Measurements from ENCODE around the gene PHACTR3.
"Not testable (repeated sequence)": the region's sequence is repeated elsewhere in the genome, so short reads cannot be mapped to it uniquely, and the experiment has no call there.

Gene PHACTR3

GRCh38 chr20:59603781-59604541, at the start of gene PHACTR3:
TSS of gene PHACTR3 (plus strand) at chr20:59604540. CDS start at chr20:59605015, 475 bp downstream.
- DNase-seq (ENCODE audit: low read depth) = no peak

GRCh38 chr20:59557733-59558529, 46.4 kb upstream of the PHACTR3 start:
- not testable (repeated sequence) for DNase-seq (ENCODE audit: low read depth)

GRCh38 chr20:59559024-59559817, 45.1 kb upstream of the PHACTR3 start:
- no peak for DNase-seq (ENCODE audit: low read depth)

GRCh38 chr20:59559863-59560262, 44.5 kb upstream of the PHACTR3 start:
- DNase-seq (ENCODE audit: low read depth) = no peak

- DNase-seq (ENCODE audit: low read depth) = no peak
These were observed 43.6 kb upstream of the PHACTR3 start for GRCh38 chr20:59560588-59561227.

- no peak for DNase-seq (ENCODE audit: low read depth)
These were observed 43.1 kb upstream of the PHACTR3 start for GRCh38 chr20:59561228-59561605.

- no peak for DNase-seq (ENCODE audit: low read depth)
These were observed 42.6 kb upstream of the PHACTR3 start for GRCh38 chr20:59561614-59562277.

GRCh38 chr20:59564171-59564570, 40.2 kb upstream of the PHACTR3 start:
- no peak for DNase-seq (ENCODE audit: low read depth)

GRCh38 chr20:59564943-59565342, 39.4 kb upstream of the PHACTR3 start:
- DNase-seq (ENCODE audit: low read depth) = no peak

- no peak for DNase-seq (ENCODE audit: low read depth)
These were observed 38.4 kb upstream of the PHACTR3 start for GRCh38 chr20:59565768-59566461.

GRCh38 chr20:59566631-59567524, 37.5 kb upstream of the PHACTR3 start:
- no peak for DNase-seq (ENCODE audit: low read depth)

GRCh38 chr20:59567585-59568508, 36.5 kb upstream of the PHACTR3 start:
- DNase-seq (ENCODE audit: low read depth) = no peak

GRCh38 chr20:59568509-59569024, 35.8 kb upstream of the PHACTR3 start:
- DNase-seq (ENCODE audit: low read depth) = no peak

- DNase-seq (ENCODE audit: low read depth) = no peak
These were observed 35.0 kb upstream of the PHACTR3 start for GRCh38 chr20:59569305-59569704.

- DNase-seq (ENCODE audit: low read depth) = no peak
These were observed 33.2 kb upstream of the PHACTR3 start for GRCh38 chr20:59571151-59571550.

GRCh38 chr20:59571551-59572314, 32.6 kb upstream of the PHACTR3 start:
- DNase-seq (ENCODE audit: low read depth) = peak; percentile 14

GRCh38 chr20:59572515-59572914, 31.8 kb upstream of the PHACTR3 start:
- DNase-seq (ENCODE audit: low read depth) = no peak

GRCh38 chr20:59573837-59574236, 30.5 kb upstream of the PHACTR3 start:
- DNase-seq (ENCODE audit: low read depth) = no peak

All from amniotic epithelial cell (primary cell).